Thoracic aorta (tissue), 2 donors: ENCODE results near the gene GNA14. TPM values are rescaled to one million over a fixed set of nuclear protein-coding genes. Genes with fewer than 3 reads are reported as not detected.

Experiments
- ATAC-seq: fragments of 150-250 bp; one replicate; pipeline ENCODE4 v1.8.0; 2017; ENCODE audit warnings: low read depth; ENCODE audit not compliant: insufficient number of reproducible peaks, low FRiP score
- DNase-seq: peaks from one replicate; pipeline ENCODE4 v3.0.0-alpha.2; 2020; ENCODE audit warnings: low spot score
- H3K27ac ChIP-seq, 2 donors: fragments of 200-600 bp; sonication (generic); 1 replicate in 1 of 2; 2 replicates in 1 of 2; pipeline ENCODE4 v1.5.1; 2016; ENCODE audit warnings: mild to moderate bottlenecking in 2 of 2, moderate library complexity in 2 of 2
- H3K27me3 ChIP-seq: fragments of 200-600 bp; sonication (generic); replicated peaks from 2 replicates; pipeline ENCODE4 v1.6.0; 2016; ENCODE audit warnings: mild to moderate bottlenecking; ENCODE audit not compliant: insufficient read depth
- H3K36me3 ChIP-seq: fragments of 200-600 bp; sonication (generic); one replicate; pipeline ENCODE4 v1.5.1; 2016
- H3K4me1 ChIP-seq, 2 donors: fragments of 200-600 bp; sonication (generic); 1 replicate in 1 of 2; 2 replicates in 1 of 2; pipeline versions ENCODE4 v1.5.1 to v1.6.0; 2016; ENCODE audit warnings: low read depth in 2 of 2, mild to moderate bottlenecking in 1 of 2; ENCODE audit not compliant: control insufficient read depth in 1 of 2
- H3K4me3 ChIP-seq: fragments of 200-600 bp; sonication (generic); 2 replicates; pipeline ENCODE4 v1.5.1; 2016; ENCODE audit warnings: mild to moderate bottlenecking
- H3K9me3 ChIP-seq: fragments of 200-600 bp; sonication (generic); 2 replicates; pipeline ENCODE4 v1.5.1; 2016
- CTCF ChIP-seq: fragments of 200-600 bp; sonication (generic); IDR thresholded peaks from one replicate; pipeline ENCODE4 v1.5.1; 2019; ENCODE audit warnings: antibody characterized with exemption
- total RNA-seq, 2 donors: library from RNA; depleted of rRNA; stranded (reverse); fragments of >200 nt; gene quantifications; one replicate each; pipeline versions ENCODE4 v1.1.0 to v1.2.3, GENCODE V29; 2016

GNA14 gene
- total RNA-seq, 2 donors from 2014 or later, result 5.8 to 8.4 TPM

DNA sequence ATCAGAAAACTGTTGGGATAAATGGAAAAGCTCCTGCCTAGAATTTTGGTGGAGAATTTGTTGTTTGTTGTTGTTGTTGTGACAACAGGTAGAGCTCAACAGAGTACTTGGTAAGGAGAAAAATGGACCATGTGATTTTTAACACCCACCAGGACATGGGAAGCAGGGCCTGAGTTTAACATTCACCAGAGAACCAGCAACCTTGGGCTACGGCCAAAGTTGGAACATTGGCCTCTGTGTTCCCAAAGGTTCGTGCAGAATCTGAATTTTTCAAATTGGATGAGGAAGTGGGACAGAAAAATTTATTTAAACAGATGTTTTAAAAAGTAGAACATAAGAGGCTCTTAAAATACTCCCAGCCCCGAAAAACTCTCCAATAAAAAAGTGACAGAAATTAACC lies 127.0 kb downstream of the GNA14 start:
- TF ChIP-seq CTCF, result no peak
- no peak overlapping the region for H3K4me3 ChIP-seq
- H3K9me3 ChIP-seq, result no peaks in the 10 kb centered on the region
- DNase-seq (no peak), ATAC-seq (no peak)
- no peak overlapping the region for H3K27ac ChIP-seq
- no peaks in the 10 kb centered on the region for H3K27me3 ChIP-seq
- no peaks in the 10 kb centered on the region for H3K4me1 ChIP-seq
- no peaks in the 10 kb centered on the region for H3K36me3 ChIP-seq

- H3K4me3 ChIP-seq, result no peak overlapping the region
- H3K4me1 ChIP-seq, result peaks cover 0 to 10% of the 10 kb centered on the region in 2 donors
- H3K9me3 ChIP-seq, result no peaks in the 10 kb centered on the region
- no peaks in the 10 kb centered on the region for H3K36me3 ChIP-seq
- TF ChIP-seq CTCF, result no peak
- H3K27me3 ChIP-seq, result no peaks in the 10 kb centered on the region
- no peak for ATAC-seq
- DNase-seq, result no peak
- no peak overlapping the region for H3K27ac ChIP-seq
These were observed 129.4 kb downstream of the GNA14 start for GRCh38 chr9:77518688-77519087.

DNA sequence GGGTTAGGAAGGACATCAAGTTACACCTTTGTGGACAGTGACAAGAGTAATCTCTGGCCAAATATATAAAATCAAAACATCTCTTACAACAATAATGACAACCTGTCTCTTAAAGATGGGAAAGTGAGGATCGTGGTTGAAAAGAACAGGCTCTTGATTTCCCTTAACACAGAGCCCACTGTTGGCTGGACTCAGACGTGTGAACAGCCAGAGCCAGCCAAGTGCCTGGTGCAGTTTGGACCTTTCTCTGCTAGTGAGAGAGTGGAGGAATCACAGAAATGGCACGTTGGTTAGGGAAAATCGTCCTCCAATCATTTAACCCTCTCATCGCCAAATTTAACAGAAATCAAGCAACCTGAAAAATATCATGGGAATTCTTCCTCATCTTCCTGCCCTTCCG lies 131.3 kb downstream of the GNA14 start:
- Histone ChIP-seq H3K9me3 (no peaks in the 10 kb centered on the region), H3K27ac (no peak overlapping the region), H3K4me1 (peaks cover 0 to 10% of the 10 kb centered on the region in 2 donors), H3K4me3 (no peak overlapping the region), H3K27me3 (no peaks in the 10 kb centered on the region), H3K36me3 (no peaks in the 10 kb centered on the region)
- DNase-seq (no peak), ATAC-seq (no peak)
- TF ChIP-seq CTCF, result no peak

- Histone ChIP-seq H3K4me3 (no peak overlapping the region), H3K36me3 (no peaks in the 10 kb centered on the region), H3K27ac (no peak overlapping the region), H3K27me3 (no peaks in the 10 kb centered on the region), H3K4me1 (peaks cover 0 to 10% of the 10 kb centered on the region in 2 donors), H3K9me3 (no peaks in the 10 kb centered on the region)
- no peak for TF ChIP-seq CTCF
- ATAC-seq, result peak; percentile 19
- no peak for DNase-seq
These were observed 133.0 kb downstream of the GNA14 start for GRCh38 chr9:77514886-77515711.

- no peaks in the 10 kb centered on the region for H3K36me3 ChIP-seq
- no peak overlapping the region for H3K4me3 ChIP-seq
- DNase-seq, result no peak
- H3K9me3 ChIP-seq, result no peaks in the 10 kb centered on the region
- H3K27ac ChIP-seq, result no peak overlapping the region
- ATAC-seq, result no peak
- no peak for TF ChIP-seq CTCF
- H3K4me1 ChIP-seq, result peaks cover 0 to 10% of the 10 kb centered on the region in 2 donors
- H3K27me3 ChIP-seq, result no peaks in the 10 kb centered on the region
These were observed 134.7 kb downstream of the GNA14 start for GRCh38 chr9:77513457-77513856.
